DND-41 (cell line): ENCODE data around the gene LCAT.

Experiments
- ATAC-seq: fragments of 200-7000 bp; cut with Tn5 transposase; 3 replicates; pipeline ENCODE4 v1.9.1; 2021; ENCODE audit warnings: low read depth; ENCODE audit not compliant: insufficient read depth
- DNase-seq: peaks from one replicate; pipeline ENCODE4 v3.0.0-alpha.2; 2020
- H2AFZ ChIP-seq: 2 replicates; pipeline ENCODE4 v1.6.0; 2012; ENCODE audit warnings: low read depth, low read length
- H3K27ac ChIP-seq: 2 replicates; pipeline ENCODE4 v1.5.1; 2012; ENCODE audit warnings: low read length, inconsistent platforms
- H3K27me3 ChIP-seq: fragments of 200-600 bp; sonication (generic); 2 replicates; pipeline ENCODE4 v1.6.0; 2012; ENCODE audit warnings: low read length, mild to moderate bottlenecking, inconsistent platforms; ENCODE audit not compliant: insufficient read depth, poor library complexity
- H3K36me3 ChIP-seq: 2 replicates; pipeline ENCODE4 v1.5.1; 2012; ENCODE audit warnings: low read length, inconsistent platforms; ENCODE audit not compliant: insufficient read depth
- H3K4me1 ChIP-seq: 2 replicates; pipeline ENCODE4 v1.5.1; 2012; ENCODE audit warnings: mild to moderate bottlenecking, low read length; ENCODE audit not compliant: insufficient read depth
- H3K4me2 ChIP-seq: 2 replicates; pipeline ENCODE4 v1.6.0; 2012; ENCODE audit warnings: mild to moderate bottlenecking, moderate library complexity, low read length, inconsistent platforms; ENCODE audit not compliant: insufficient read depth
- H3K4me3 ChIP-seq, 2 experiments: fragments of 200-600 bp in 1 of 2; shearing (Covaris generic) in 1 of 2; 2 replicates each; pipeline ENCODE4 v1.5.1; 2012 to 2016; ENCODE audit warnings: inconsistent platforms in 2 of 2, low read length in 2 of 2, mild to moderate bottlenecking in 2 of 2, low read depth in 1 of 2, moderate library complexity in 1 of 2
- H3K79me2 ChIP-seq: 2 replicates; pipeline ENCODE4 v1.6.0; 2012; ENCODE audit warnings: low read length, inconsistent platforms; ENCODE audit not compliant: insufficient read depth
- H3K9ac ChIP-seq: 2 replicates; pipeline ENCODE4 v1.6.0; 2012; ENCODE audit warnings: low read depth, mild to moderate bottlenecking, inconsistent platforms, low read length, moderate library complexity
- H3K9me3 ChIP-seq: 2 replicates; pipeline ENCODE4 v1.5.1; 2012; ENCODE audit warnings: low read length, moderate library complexity, mild to moderate bottlenecking, inconsistent platforms; ENCODE audit not compliant: insufficient read depth, severe bottlenecking
- H4K20me1 ChIP-seq: 2 replicates; pipeline ENCODE4 v1.6.0; 2012; ENCODE audit warnings: low read length; ENCODE audit not compliant: insufficient read depth
- CTCF ChIP-seq: IDR thresholded peaks from 2 replicates; pipeline ENCODE4 v1.5.1; 2012; ENCODE audit warnings: borderline replicate concordance, low read length, moderate library complexity, mild to moderate bottlenecking; ENCODE audit not compliant: poor library complexity, severe bottlenecking; ENCODE audit errors: extremely low read depth
- EZH2 ChIP-seq: IDR thresholded peaks from 3 replicates; pipeline ENCODE4 v1.6.1; 2012; ENCODE audit warnings: borderline replicate concordance, low read depth, mild to moderate bottlenecking, moderate library complexity, low read length, inconsistent platforms; ENCODE audit not compliant: severe bottlenecking

The LCAT gene

GRCh38 chr16:67927131-67927941 is 16.6 kb downstream of the LCAT start:
- TF ChIP-seq CTCF = no peak
- TF ChIP-seq EZH2 = no peak

GRCh38 chr16:67926181-67926750 is 17.7 kb downstream of the LCAT start:
- no peak overlapping the region for H3K9ac ChIP-seq
- ATAC-seq = peak; percentile 15; the same call in 1 of the 3 replicates

More at GRCh38 chr16:67927131-67927941, 16.6 kb downstream of the LCAT start:
- Histone ChIP-seq H3K79me2 (peaks cover 6% of the 10 kb centered on the region; the same call in 1 of the 2 replicates), H3K27ac (no peak overlapping the region), H3K4me3 (no peak overlapping the region), H3K36me3 (peaks cover 64% of the 10 kb centered on the region), H2AFZ (no peak overlapping the region), H3K9me3 (no peaks in the 10 kb centered on the region), H3K4me2 (no peak overlapping the region), H4K20me1 (peaks cover 25% of the 10 kb centered on the region), H3K4me1 (no peaks in the 10 kb centered on the region), H3K27me3 (no peaks in the 10 kb centered on the region), H3K9ac (no peak overlapping the region)
- no peak for ATAC-seq
- no peak for DNase-seq

GRCh38 chr16:67924140-67924906 is 19.6 kb downstream of the LCAT start:
- no peak for DNase-seq
- H2AFZ ChIP-seq = no peak overlapping the region
- no peaks in the 10 kb centered on the region for H3K27me3 ChIP-seq
- H3K4me1 ChIP-seq = no peaks in the 10 kb centered on the region
- no peak overlapping the region for H3K4me3 ChIP-seq
- no peak for ATAC-seq
- H3K79me2 ChIP-seq = peaks cover 12% of the 10 kb centered on the region
- peaks cover 37% of the 10 kb centered on the region for H4K20me1 ChIP-seq
- H3K9me3 ChIP-seq = no peaks in the 10 kb centered on the region
- H3K9ac ChIP-seq = no peak overlapping the region
- no peak overlapping the region for H3K27ac ChIP-seq
- H3K4me2 ChIP-seq = no peak overlapping the region
- TF ChIP-seq EZH2 (no peak), CTCF (no peak)
- peaks cover 47% of the 10 kb centered on the region for H3K36me3 ChIP-seq

More at GRCh38 chr16:67926181-67926750, 17.7 kb downstream of the LCAT start:
- no peak overlapping the region for H3K4me3 ChIP-seq
- peaks cover 6% of the 10 kb centered on the region; the same call in 1 of the 2 replicates for H3K79me2 ChIP-seq
- peaks cover 56% of the 10 kb centered on the region for H3K36me3 ChIP-seq
- no peak for DNase-seq
- peaks cover 27% of the 10 kb centered on the region for H4K20me1 ChIP-seq
- no peak overlapping the region for H3K27ac ChIP-seq
- TF ChIP-seq EZH2 (no peak), CTCF (peak; percentile 40)
- no peaks in the 10 kb centered on the region for H3K27me3 ChIP-seq
- no peaks in the 10 kb centered on the region for H3K9me3 ChIP-seq
- no peak overlapping the region for H3K4me2 ChIP-seq
- no peak overlapping the region for H2AFZ ChIP-seq
- no peaks in the 10 kb centered on the region for H3K4me1 ChIP-seq
